CD4-positive, alpha-beta T cell treated with Interleukin-10 for 1 hour (primary cell): ENCODE measurements around the gene MRGPRX3.

Source experiments
- DNase-seq: peaks from one replicate; pipeline ENCODE4 v3.0.0-alpha.2; 2020

The MRGPRX3 gene

DNA sequence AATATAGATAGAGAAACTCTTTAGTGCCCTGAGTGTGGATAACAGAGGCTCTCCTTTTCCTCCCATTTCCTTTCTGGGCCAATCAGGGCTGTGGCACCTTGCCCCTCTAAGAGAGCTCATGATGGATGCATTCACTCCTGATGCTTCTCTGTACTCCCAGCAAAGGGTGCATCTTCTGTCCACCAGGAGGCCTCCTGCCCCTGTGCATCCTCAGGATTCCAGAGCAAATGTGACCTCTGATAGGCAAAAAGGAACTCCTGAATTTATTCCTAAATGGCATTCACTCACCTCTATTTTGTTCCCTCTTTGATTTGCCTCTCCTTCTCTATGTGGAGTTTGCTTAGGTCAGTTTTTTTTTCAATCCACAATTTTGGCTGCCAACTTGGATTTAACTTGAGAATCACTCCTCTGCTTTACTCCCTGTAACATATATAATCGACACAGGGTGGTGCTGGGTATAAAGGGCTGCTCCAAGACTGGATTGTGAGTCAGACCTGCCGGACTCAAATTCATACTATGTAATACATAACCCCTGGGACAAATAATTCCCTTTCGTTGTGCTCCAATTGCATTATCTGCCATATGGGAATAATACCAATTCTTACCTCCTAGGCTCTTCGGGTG, 39.1 kb downstream of the MRGPRX3 start:
- peak; percentile 1 for DNase-seq

DNA sequence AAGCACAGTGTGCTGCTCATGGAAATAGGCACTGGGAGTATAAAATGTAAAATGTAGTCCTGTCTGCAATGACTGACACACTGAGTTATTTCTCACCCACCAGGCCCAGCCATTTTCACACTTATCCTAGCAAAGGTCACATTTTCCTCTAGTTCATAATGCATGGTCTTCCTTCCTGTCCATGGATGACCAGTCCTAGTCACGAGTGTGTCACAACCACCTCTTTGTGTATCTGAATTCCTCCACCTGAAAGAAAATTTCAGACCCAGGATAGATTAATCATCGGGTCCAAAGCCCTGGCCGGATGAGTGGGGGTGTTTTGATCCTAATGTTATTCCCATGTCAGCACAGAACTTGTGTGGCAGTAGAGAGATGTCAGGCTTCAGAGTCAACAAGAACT, 40.3 kb downstream of the MRGPRX3 start, which contains the start of gene MRGPRX4:
Gene MRGPRX4, plus strand, starts transcription at position 172 of the 400 bp plus-strand sequence. CDS start 420 bp downstream, outside the sequence.
- DNase-seq, result no peak

DNA sequence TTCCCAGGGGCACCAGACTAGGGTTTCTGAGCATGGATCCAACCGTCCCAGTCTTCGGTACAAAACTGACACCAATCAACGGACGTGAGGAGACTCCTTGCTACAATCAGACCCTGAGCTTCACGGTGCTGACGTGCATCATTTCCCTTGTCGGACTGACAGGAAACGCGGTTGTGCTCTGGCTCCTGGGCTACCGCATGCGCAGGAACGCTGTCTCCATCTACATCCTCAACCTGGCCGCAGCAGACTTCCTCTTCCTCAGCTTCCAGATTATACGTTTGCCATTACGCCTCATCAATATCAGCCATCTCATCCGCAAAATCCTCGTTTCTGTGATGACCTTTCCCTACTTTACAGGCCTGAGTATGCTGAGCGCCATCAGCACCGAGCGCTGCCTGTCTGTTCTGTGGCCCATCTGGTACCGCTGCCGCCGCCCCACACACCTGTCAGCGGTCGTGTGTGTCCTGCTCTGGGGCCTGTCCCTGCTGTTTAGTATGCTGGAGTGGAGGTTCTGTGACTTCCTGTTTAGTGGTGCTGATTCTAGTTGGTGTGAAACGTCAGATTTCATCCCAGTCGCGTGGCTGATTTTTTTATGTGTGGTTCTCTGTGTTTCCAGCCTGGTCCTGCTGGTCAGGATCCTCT, 41.0 kb downstream of the MRGPRX3 start:
- no peak for DNase-seq
